ENCODE data around the gene HSPA12A. TPM values are rescaled to one million over a fixed set of nuclear protein-coding genes. Genes with fewer than 3 reads are reported as not detected.
A peak's percentile ranks its signal among the peaks of the same experiment; 100 is the strongest.

The HSPA12A gene
- total RNA-seq (2022) (2.4 and 3.2 TPM in 2 replicates), Bru-seq, nascent RNA (percentile 23 among the genes with signal in this experiment), BruChase-seq, experiment 1, labeled RNA remaining after a 6-hour chase (percentile 30 among the genes with signal in this experiment), BruChase-seq, experiment 2, labeled RNA remaining after a 2-hour chase (percentile 31 among the genes with signal in this experiment)
- long read RNA-seq, partial matches to known transcripts: 0 of 3 reads
- long read RNA-seq, other reads (novel, unspliced or antisense): 3 of 3 reads

DNA sequence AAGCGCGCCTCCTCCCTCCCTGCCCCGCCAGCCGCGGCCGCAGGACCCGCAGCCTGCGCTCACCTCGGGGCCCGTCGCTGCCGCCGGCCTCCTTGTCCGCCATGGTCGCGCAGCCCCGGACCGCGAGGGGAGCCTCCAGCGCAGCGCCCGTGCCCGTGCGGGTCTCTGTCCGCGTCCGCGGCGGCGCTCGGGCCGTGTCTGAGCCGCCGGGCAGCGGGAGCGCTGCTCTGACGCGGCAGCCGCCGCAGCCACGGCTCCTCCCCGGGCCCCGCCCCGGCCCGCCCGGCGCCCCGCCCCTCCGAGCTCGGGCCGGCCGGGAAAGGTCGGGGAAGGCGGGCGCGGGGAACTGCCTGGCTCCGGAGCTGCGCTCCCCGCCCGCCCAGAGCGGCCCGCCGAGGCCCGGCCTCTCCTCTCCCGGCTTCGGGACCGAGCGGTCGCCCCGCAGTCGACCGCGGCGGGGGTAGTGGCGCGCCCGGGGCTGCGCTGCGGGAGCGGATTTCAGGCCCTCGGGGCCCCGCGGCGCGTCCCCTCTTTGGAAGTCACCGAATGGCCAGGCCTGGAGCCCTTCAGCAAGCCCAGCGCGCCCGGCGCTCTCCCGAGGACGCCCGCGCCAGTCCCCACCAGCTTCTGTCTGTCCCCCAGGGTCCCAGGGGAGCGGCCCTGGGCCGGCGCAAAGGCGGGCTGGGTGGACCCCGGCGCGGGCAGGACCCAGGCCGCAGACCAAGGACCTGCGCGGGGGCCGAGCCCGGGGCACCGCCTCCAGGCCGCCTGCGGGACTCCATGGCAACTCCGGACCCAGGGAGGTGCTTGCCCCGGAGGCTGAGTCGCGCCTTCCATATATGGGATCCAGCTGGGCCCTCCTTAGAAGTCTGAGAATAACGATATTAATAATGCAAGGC, at the start of gene HSPA12A:
TSS of gene HSPA12A (minus strand) at position 200 of the 899 bp plus-strand sequence. CDS start at position 103, 97 bp downstream.
- Mint-ChIP-seq H3K4me1 (ENCODE audit: low read depth, unreplicated experiment) (no peaks in the 10 kb centered on the region), H3K4me3 (ENCODE audit: low read depth, unreplicated experiment) (peak within 1 kb of the TSS; percentile 65), H3K9me3 (ENCODE audit: low read depth, unreplicated experiment) (no peaks in the 10 kb centered on the region), H3K36me3 (ENCODE audit: insufficient read depth, unreplicated experiment) (peaks cover 5% of the 10 kb centered on the region), H3K27ac (ENCODE audit: unreplicated experiment) (no peak within 1 kb of the TSS), H3K27me3 (ENCODE audit: unreplicated experiment) (peaks cover 43% of the 10 kb centered on the region)
- CTCF ChIA-PET: interaction anchor here (0.6 kb wide), 2 partner anchors 43 to 1962 kb away, joined by 5 to 9 read pairs; no protein-coding TSS in a partner anchor
- no TSS peak for BruUV-seq (replicated peaks)
- TF ChIP-seq CTCF (IDR thresholded peaks at IDR 0.05; ENCODE audit: unreplicated experiment): no peak
- intact Hi-C loops (cut with micrococcal nuclease; ENCODE audit: unreplicated experiment): no loop called here
- peak; percentile 73 for DNase-seq

GRCh38 chr10:116791241-116791640, 48.9 kb upstream of the HSPA12A start:
- no TSS peak for BruUV-seq (replicated peaks)
- Mint-ChIP-seq H3K36me3 (ENCODE audit: insufficient read depth, unreplicated experiment) (no peaks in the 10 kb centered on the region), H3K27ac (ENCODE audit: unreplicated experiment) (no peak overlapping the region), H3K4me1 (ENCODE audit: low read depth, unreplicated experiment) (no peaks in the 10 kb centered on the region), H3K27me3 (ENCODE audit: unreplicated experiment) (peaks cover 21% of the 10 kb centered on the region), H3K4me3 (ENCODE audit: low read depth, unreplicated experiment) (no peak overlapping the region), H3K9me3 (ENCODE audit: low read depth, unreplicated experiment) (no peaks in the 10 kb centered on the region)
- no peak for DNase-seq
- TF ChIP-seq CTCF (IDR thresholded peaks at IDR 0.05; ENCODE audit: unreplicated experiment): no peak
- CTCF ChIA-PET: interaction anchor here (0.5 to 1.6 kb wide), 2 partner anchors 10 to 20 kb away, joined by 4 to 5 read pairs; no protein-coding TSS in a partner anchor
- intact Hi-C loops (cut with micrococcal nuclease; ENCODE audit: unreplicated experiment): no loop called here

DNA sequence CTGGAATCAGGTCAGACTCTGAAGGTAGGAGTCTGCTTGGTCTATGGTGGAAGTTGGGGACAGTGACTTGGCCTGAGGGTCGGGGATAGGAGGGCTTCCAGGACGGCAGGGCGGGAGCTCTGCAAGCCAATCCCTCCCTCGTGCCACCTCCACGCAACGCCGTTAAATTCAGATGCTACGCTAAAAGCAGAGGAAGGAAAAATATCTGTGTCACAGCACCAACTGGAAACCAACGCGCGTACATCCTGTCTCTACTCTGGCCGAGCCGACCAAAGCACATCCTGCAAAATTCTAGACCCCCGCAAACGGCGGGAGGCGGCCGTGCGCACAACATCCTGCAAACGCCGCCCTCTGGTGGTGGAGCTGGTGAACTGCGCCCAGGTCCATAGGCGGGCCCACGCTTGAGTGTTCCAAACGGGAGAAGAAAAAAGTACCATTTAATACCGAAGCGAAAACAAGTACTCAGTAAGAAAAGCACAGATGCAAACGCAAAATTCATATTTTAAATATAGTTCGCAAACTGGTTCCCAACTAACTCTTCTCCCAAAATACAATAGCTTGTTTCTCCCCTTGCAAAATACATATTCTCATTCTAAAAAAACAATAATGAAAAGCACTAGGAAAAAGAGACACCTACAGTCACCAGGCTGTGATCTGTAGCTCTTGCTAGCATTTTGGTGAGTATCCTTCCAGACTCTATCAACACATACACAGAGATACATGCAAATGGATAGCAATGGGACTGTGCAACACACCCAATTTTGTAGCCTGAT, 45.7 kb upstream of the HSPA12A start:
- peak; percentile 93 for TF ChIP-seq CTCF (IDR thresholded peaks at IDR 0.05; ENCODE audit: unreplicated experiment)
- H3K4me1 Mint-ChIP-seq (ENCODE audit: low read depth, unreplicated experiment): no peaks in the 10 kb centered on the region
- H3K27me3 Mint-ChIP-seq (ENCODE audit: unreplicated experiment): peaks cover 12% of the 10 kb centered on the region
- intact Hi-C loops (cut with micrococcal nuclease; ENCODE audit: unreplicated experiment): loop anchor here (1.0 kb wide), 2 partner anchors 106 to 161 kb away; no protein-coding TSS in a partner anchor
- H3K27ac Mint-ChIP-seq (ENCODE audit: unreplicated experiment): no peak overlapping the region
- peak overlapping the region; percentile 44 for H3K4me3 Mint-ChIP-seq (ENCODE audit: low read depth, unreplicated experiment)
- BruUV-seq (replicated peaks): no TSS peak
- H3K36me3 Mint-ChIP-seq (ENCODE audit: insufficient read depth, unreplicated experiment): no peaks in the 10 kb centered on the region
- CTCF ChIA-PET: interaction anchor here (0.8 to 2.5 kb wide), 8 partner anchors 10 to 387 kb away, joined by 3 to 13 read pairs (median 5); no protein-coding TSS in a partner anchor
- DNase-seq: peak; percentile 73
- H3K9me3 Mint-ChIP-seq (ENCODE audit: low read depth, unreplicated experiment): no peaks in the 10 kb centered on the region
